ENCODE measurements around the gene BRINP3.

DNA sequence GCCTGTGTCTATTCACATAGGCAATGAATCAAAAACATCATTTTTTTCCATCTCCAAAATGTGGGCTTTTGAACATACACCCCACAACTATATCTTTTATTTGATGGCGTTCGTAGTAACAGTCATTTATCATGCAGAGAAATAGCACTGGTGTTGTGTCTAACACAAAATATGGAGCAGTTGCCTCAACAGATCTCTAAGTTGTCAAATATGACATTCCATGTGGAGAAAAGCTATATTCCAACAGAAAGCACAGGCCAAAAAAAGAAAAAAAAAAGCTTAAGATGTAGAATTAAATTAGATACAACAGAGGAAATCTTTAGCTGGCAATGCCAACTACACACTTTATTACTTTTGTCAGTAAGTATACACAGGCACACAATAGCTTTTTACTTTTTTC is 411.7 kb downstream of the BRINP3 start:
- TF ChIP-seq, protein P1, sequence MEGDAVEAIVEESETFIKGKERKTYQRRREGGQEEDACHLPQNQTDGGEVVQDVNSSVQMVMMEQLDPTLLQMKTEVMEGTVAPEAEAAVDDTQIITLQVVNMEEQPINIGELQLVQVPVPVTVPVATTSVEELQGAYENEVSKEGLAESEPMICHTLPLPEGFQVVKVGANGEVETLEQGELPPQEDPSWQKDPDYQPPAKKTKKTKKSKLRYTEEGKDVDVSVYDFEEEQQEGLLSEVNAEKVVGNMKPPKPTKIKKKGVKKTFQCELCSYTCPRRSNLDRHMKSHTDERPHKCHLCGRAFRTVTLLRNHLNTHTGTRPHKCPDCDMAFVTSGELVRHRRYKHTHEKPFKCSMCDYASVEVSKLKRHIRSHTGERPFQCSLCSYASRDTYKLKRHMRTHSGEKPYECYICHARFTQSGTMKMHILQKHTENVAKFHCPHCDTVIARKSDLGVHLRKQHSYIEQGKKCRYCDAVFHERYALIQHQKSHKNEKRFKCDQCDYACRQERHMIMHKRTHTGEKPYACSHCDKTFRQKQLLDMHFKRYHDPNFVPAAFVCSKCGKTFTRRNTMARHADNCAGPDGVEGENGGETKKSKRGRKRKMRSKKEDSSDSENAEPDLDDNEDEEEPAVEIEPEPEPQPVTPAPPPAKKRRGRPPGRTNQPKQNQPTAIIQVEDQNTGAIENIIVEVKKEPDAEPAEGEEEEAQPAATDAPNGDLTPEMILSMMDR (IDR thresholded peaks at IDR 0.05): no peak
- TF ChIP-seq POLR2A (IDR thresholded peaks at IDR 0.05): no peak
